Neutrophil (primary cell): ENCODE results near the gene HOMEZ.
A peak's percentile ranks its signal among the peaks of the same experiment; 100 is the strongest.

ENCODE experiments used
- H3K27ac ChIP-seq: fragments of 200-600 bp; sonication (generic); 2 replicates; pipeline ENCODE4 v1.5.1; 2016; ENCODE audit warnings: mild to moderate bottlenecking, moderate library complexity
- H3K27me3 ChIP-seq: fragments of 200-600 bp; sonication (generic); 2 replicates; pipeline ENCODE4 v1.6.0; 2016; ENCODE audit warnings: mild to moderate bottlenecking
- H3K36me3 ChIP-seq: fragments of 200-600 bp; sonication (generic); 2 replicates; pipeline ENCODE4 v1.5.1; 2017
- H3K4me1 ChIP-seq, 2 experiments: fragments of 200-600 bp in 1 of 2; sonication (generic) in 1 of 2; 1 replicate in 1 of 2; 2 replicates in 1 of 2; pipeline versions ENCODE4 v1.5.1 to v1.6.1; 2013 to 2016; ENCODE audit warnings: low read depth in 1 of 2, low read length in 1 of 2, mild to moderate bottlenecking in 1 of 2, moderate library complexity in 1 of 2; ENCODE audit not compliant: control insufficient read depth in 1 of 2, insufficient read depth in 1 of 2
- H3K4me3 ChIP-seq, 2 experiments: fragments of 200-600 bp in 1 of 2; sonication (generic) in 1 of 2; 1 replicate in 1 of 2; 2 replicates in 1 of 2; pipeline ENCODE4 v1.5.1; 2013 to 2016; ENCODE audit warnings: low read depth in 1 of 2, low read length in 1 of 2, mild to moderate bottlenecking in 1 of 2, moderate library complexity in 1 of 2
- H3K9me3 ChIP-seq: fragments of 200-600 bp; sonication (generic); 2 replicates; pipeline ENCODE4 v1.5.1; 2016
- CTCF ChIP-seq: fragments of 200-600 bp; sonication (generic); IDR thresholded peaks from 2 replicates; pipeline ENCODE4 v1.5.1; 2016; ENCODE audit warnings: antibody characterized with exemption

HOMEZ gene

GRCh38 chr14:23301288-23301968 lies 15.5 kb upstream of the HOMEZ start:
- peaks cover 16% of the 10 kb centered on the region for H3K36me3 ChIP-seq
- H3K9me3 ChIP-seq, result no peaks in the 10 kb centered on the region
- H3K4me1 ChIP-seq, result peaks cover 26 to 47% of the 10 kb centered on the region in 2 experiments
- peak overlapping the region; percentile 94 to 99 for H3K4me3 ChIP-seq
- H3K27me3 ChIP-seq, result no peaks in the 10 kb centered on the region
- peak overlapping the region; percentile 99 for H3K27ac ChIP-seq
- TF ChIP-seq CTCF, result peak; percentile 91

- Histone ChIP-seq H3K9me3 (no peaks in the 10 kb centered on the region), H3K4me1 (peaks cover 19 to 40% of the 10 kb centered on the region in 2 experiments), H3K27ac (peak overlapping the region; percentile 99), H3K27me3 (no peaks in the 10 kb centered on the region), H3K36me3 (peaks cover 16% of the 10 kb centered on the region), H3K4me3 (peak overlapping the region; percentile 94 to 99)
- TF ChIP-seq CTCF, result no peak
These were observed 14.8 kb upstream of the HOMEZ start for GRCh38 chr14:23300687-23301223.

GRCh38 chr14:23299986-23300686 lies 14.2 kb upstream of the HOMEZ start:
- Histone ChIP-seq H3K36me3 (peaks cover 16% of the 10 kb centered on the region), H3K4me3 (peak overlapping the region; percentile 94 to 99), H3K4me1 (peaks cover 17 to 41% of the 10 kb centered on the region in 2 experiments), H3K27me3 (no peaks in the 10 kb centered on the region), H3K27ac (peak overlapping the region; percentile 99), H3K9me3 (no peaks in the 10 kb centered on the region)
- no peak for TF ChIP-seq CTCF

- peak overlapping the region; percentile 44 for H3K27ac ChIP-seq
- no peaks in the 10 kb centered on the region for H3K9me3 ChIP-seq
- peaks cover 24 to 49% of the 10 kb centered on the region in 2 experiments for H3K4me1 ChIP-seq
- no peaks in the 10 kb centered on the region for H3K27me3 ChIP-seq
- H3K36me3 ChIP-seq, result peaks cover 16% of the 10 kb centered on the region
- TF ChIP-seq CTCF, result no peak
- H3K4me3 ChIP-seq, result no peak overlapping the region
These were observed 13.5 kb upstream of the HOMEZ start for GRCh38 chr14:23299211-23299957.

- Histone ChIP-seq H3K27me3 (no peaks in the 10 kb centered on the region), H3K9me3 (no peaks in the 10 kb centered on the region), H3K36me3 (peaks cover 16% of the 10 kb centered on the region), H3K27ac (peak overlapping the region; percentile 44), H3K4me1 (peaks cover 23 to 48% of the 10 kb centered on the region in 2 experiments), H3K4me3 (no peak overlapping the region)
- TF ChIP-seq CTCF, result no peak
These were observed 11.8 kb upstream of the HOMEZ start for GRCh38 chr14:23297611-23298277.
